ENCODE data around the gene LILRA2. TPM values are rescaled to one million over a fixed set of nuclear protein-coding genes. Genes with fewer than 3 reads are reported as not detected.

The LILRA2 gene
- 1 to 10 TPM in 1 of 2 donors, not detected in 1; 1.8 TPM for total RNA-seq

DNA sequence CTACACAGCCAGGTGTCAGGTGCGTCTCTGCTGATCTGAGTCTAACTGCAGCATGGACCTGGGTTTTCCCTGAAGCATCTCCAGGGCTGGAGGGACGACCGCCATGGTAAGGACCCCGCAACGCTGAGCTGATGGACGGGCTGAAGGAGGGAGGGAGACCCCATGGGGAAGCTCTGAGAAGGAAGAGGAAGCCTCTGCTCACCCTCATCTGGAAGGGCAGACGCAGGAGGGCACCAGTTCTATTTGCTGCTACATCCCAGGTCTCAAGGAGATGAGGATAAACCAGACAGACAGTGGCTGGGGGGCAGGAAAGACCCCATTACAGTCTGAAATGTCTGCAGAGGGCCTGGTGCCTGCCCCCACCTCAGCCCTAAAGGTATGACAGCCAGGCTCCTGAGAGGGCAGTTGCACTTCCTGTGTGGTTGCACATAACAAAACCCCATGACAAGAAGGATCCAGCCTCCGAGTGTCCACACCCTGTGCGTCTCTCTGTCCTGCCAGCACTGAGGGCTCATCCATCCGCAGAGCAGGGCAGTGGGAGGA is at the start of gene LILRA2:
LILRA2 (plus strand) TSS at position 461 of the 543 bp plus-strand sequence. CDS start 89 bp downstream, outside the sequence.
- Histone ChIP-seq H3K27me3 (no peaks in the 10 kb centered on the region), H3K9me3 (no peaks in the 10 kb centered on the region), H3K4me1 (no peaks in the 10 kb centered on the region), H3K4me3 (peak within 1 kb of the TSS in 1 of 2 donors; percentile 1), H3K27ac (no peak within 1 kb of the TSS), H3K36me3 (no peaks in the 10 kb centered on the region)
- DNase-seq (ENCODE audit: low spot score): no peak
- TF ChIP-seq, protein P1, sequence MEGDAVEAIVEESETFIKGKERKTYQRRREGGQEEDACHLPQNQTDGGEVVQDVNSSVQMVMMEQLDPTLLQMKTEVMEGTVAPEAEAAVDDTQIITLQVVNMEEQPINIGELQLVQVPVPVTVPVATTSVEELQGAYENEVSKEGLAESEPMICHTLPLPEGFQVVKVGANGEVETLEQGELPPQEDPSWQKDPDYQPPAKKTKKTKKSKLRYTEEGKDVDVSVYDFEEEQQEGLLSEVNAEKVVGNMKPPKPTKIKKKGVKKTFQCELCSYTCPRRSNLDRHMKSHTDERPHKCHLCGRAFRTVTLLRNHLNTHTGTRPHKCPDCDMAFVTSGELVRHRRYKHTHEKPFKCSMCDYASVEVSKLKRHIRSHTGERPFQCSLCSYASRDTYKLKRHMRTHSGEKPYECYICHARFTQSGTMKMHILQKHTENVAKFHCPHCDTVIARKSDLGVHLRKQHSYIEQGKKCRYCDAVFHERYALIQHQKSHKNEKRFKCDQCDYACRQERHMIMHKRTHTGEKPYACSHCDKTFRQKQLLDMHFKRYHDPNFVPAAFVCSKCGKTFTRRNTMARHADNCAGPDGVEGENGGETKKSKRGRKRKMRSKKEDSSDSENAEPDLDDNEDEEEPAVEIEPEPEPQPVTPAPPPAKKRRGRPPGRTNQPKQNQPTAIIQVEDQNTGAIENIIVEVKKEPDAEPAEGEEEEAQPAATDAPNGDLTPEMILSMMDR (IDR thresholded peaks at IDR 0.05): no peak

DNA sequence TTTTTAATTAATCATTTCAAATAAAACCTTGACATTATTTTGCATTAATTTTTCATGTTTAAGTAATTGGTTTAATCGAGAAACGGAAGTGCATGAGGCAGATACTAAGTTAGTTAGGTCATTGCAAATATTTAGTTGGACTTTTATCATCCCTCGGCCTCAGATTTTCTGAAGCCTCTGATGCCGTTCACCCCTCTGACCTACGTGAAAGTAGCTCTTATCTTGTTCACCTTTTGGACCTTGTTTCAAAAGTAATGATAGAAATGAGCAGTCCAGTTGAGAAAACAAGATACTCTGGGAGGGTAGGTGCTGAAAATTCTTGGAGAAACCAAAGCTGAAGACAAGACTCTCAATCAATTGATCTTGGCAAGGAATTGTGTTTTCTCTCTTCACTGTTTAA is 48.0 kb upstream of the LILRA2 start:
- TF ChIP-seq, protein P1 (IDR thresholded peaks at IDR 0.05): no peak
- no peak for DNase-seq (ENCODE audit: low spot score)
- no peaks in the 10 kb centered on the region for H3K9me3 ChIP-seq
- no peak overlapping the region for H3K27ac ChIP-seq
- no peak overlapping the region for H3K4me3 ChIP-seq
- H3K36me3 ChIP-seq: no peaks in the 10 kb centered on the region
- H3K27me3 ChIP-seq: no peaks in the 10 kb centered on the region
- H3K4me1 ChIP-seq: no peaks in the 10 kb centered on the region

DNA sequence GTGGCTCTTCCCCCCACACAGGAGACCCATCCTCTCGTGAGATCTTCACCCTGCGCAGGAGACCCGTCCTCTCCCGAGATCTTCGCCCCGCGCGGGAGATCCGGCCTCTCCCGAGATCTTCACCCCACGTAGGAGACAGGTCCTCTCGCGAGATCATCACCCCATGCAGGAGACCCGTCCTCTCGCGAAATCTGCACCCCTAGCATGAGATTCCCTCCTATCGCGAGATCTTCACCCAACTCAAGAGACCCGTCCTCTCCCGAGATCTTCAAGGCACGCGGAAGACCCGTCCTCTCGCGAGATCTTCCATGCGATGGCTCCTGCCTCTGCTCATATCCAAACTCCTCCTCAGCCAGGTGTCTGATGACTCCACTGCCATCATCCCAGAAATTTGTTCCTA is 46.6 kb upstream of the LILRA2 start:
- Histone ChIP-seq H3K4me3 (no peak overlapping the region), H3K36me3 (no peaks in the 10 kb centered on the region), H3K27ac (no peak overlapping the region), H3K4me1 (no peaks in the 10 kb centered on the region), H3K27me3 (no peaks in the 10 kb centered on the region), H3K9me3 (no peaks in the 10 kb centered on the region)
- DNase-seq (ENCODE audit: low spot score): no peak
- TF ChIP-seq, protein P1 (IDR thresholded peaks at IDR 0.05): no peak

DNA sequence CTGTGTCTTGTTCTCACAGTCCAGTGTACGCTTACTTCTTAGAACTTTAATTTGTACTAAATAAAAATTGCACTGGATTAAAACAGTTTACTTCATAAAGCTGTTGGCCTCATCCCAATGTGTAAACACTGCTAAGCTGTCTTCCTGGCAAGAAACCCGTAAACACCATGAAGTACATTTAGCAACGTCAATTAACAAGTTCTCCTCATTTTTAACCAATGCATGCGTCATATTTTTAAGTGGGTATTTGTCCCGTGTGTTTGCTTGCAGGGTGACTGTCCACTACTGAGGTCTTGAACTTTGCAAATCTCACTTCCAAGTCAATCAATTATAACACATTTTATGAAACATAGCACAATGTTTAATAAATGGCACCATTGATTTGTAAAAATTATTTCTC is 42.7 kb upstream of the LILRA2 start:
- TF ChIP-seq, protein P1 (IDR thresholded peaks at IDR 0.05): no peak
- no peaks in the 10 kb centered on the region for H3K27me3 ChIP-seq
- no peak overlapping the region for H3K27ac ChIP-seq
- no peaks in the 10 kb centered on the region for H3K9me3 ChIP-seq
- H3K4me3 ChIP-seq: no peak overlapping the region
- no peak for DNase-seq (ENCODE audit: low spot score)
- no peaks in the 10 kb centered on the region for H3K4me1 ChIP-seq
- no peaks in the 10 kb centered on the region for H3K36me3 ChIP-seq

DNA sequence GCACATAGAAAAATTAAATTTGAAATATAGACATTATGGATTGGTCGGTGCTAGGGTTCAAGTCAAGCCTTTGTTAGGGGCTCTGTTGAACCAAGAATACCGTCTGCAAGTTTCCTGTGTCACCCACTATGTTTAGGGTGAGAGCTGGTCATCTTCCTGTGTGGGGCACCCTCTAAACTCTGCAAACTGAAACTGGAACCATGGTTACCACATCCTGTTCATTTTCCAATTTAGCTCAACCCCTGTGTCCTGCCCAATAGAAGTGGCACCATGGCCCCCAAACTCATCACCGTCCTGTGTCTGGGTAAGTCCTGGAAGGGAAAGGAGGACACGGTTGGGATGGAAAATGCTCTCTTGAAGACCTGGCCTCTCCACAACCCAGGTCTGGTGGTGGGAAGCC is 41.1 kb upstream of the LILRA2 start:
- H3K9me3 ChIP-seq: no peaks in the 10 kb centered on the region
- TF ChIP-seq, protein P1 (IDR thresholded peaks at IDR 0.05): no peak
- H3K27me3 ChIP-seq: no peaks in the 10 kb centered on the region
- no peaks in the 10 kb centered on the region for H3K4me1 ChIP-seq
- no peak overlapping the region for H3K4me3 ChIP-seq
- H3K36me3 ChIP-seq: no peaks in the 10 kb centered on the region
- no peak for DNase-seq (ENCODE audit: low spot score)
- no peak overlapping the region for H3K27ac ChIP-seq

DNA sequence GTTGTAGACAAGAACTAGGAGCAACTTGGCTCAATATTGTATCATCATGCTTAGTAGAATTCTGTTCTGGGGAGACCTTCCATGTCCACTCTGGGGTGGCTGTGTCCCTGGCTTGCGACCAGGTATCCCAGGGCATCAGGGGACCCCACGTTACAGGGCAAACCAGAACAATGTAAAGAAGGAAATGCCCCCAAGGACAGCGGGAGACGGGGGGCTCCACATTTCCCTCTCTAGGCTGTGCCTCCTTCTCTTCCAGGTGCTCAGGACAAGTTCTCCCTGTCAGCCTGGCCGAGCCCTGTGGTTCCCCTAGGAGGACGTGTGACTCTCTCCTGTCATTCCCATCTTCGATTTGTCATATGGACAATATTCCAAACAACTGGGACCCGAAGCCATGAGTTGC is 40.1 kb upstream of the LILRA2 start:
- Histone ChIP-seq H3K9me3 (no peaks in the 10 kb centered on the region), H3K4me3 (no peak overlapping the region), H3K36me3 (no peaks in the 10 kb centered on the region), H3K4me1 (no peaks in the 10 kb centered on the region), H3K27ac (no peak overlapping the region), H3K27me3 (no peaks in the 10 kb centered on the region)
- TF ChIP-seq, protein P1 (IDR thresholded peaks at IDR 0.05): no peak
- no peak for DNase-seq (ENCODE audit: low spot score)

All from right atrium auricular region (tissue), 2 donors.